HG03135 (cell line): ENCODE measurements around the gene ASIC3.
"Not testable (repeated sequence)": the region's sequence is repeated elsewhere in the genome, so short reads cannot be mapped to it uniquely, and the experiment has no call there.

ENCODE experiments used
- ATAC-seq: cut with Tn5 transposase; IDR thresholded peaks from one replicate; pipeline ENCODE4 v1.9.1; 2021; ENCODE audit warnings: mild to moderate bottlenecking, moderate library complexity; ENCODE audit not compliant: unreplicated experiment

The ASIC3 gene

GRCh38 chr7:151032936-151033863, 15.1 kb upstream of the ASIC3 start:
- ATAC-seq = no peak

- ATAC-seq = no peak
These were observed 14.5 kb upstream of the ASIC3 start for GRCh38 chr7:151033864-151034249.

- no peak for ATAC-seq
These were observed 13.9 kb upstream of the ASIC3 start for GRCh38 chr7:151034312-151035025.

GRCh38 chr7:151035026-151035717, 13.2 kb upstream of the ASIC3 start:
- ATAC-seq = no peak

DNA sequence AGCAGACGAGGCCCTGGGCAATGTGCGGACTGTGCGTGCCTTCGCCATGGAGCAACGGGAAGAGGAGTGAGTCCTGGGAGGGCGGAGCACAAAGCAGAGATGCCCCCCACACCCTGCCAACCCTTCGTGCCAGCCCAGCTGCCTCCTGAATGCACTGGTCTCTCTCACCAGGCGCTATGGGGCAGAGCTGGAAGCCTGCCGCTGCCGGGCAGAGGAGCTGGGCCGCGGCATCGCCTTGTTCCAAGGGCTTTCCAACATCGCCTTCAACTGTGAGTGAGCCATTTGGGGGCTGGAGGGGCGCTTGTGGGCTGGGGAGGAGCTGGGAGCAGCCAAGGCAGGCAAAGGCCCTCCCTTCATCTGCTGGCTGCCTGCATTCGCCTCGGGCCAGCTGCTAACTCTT, 12.4 kb upstream of the ASIC3 start:
- no peak for ATAC-seq

DNA sequence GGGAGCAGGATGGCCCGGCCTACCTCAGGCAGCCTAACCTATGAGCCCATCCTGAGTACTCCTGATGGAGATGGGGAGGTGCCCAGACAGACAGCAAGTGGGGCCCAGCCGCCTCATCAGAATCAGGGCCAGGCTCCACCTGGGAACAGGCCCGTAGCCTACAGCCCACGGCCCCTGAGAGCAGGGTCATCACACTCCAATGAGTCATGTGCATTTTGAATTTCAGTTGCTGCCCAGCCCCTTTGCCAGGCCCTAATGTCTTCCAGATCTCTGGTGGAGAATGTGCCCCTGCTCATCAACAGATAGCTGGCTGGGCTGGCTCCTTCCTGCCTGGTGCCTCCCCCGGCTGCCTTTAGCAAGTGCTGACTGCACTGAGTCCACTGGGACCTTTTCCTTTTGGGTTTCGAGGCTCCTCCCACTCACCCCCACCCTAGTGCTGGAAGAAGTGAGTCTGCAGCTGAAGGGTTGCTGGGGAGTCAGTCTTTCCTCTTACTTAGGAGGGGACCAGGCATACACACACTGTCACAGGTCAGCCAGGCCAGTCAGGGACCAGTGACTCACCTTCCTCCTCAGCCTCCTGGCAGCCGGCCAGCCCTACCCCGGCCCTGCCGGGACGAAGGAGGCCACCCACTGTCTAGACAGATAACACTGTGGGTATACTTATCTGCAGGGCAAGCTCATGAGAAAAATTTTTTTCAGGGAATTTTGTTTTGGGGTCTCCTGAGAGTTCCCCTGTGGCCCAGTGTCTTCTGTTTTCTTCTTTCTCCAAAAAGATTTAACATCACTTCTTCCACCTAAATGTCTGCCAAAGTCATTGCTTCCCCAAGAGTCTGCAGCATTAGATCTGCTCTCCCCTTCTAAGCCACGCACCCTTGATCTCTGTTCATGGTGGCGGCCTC, 9.1 kb upstream of the ASIC3 start:
- no peak for ATAC-seq

- no peak for ATAC-seq
These were observed 8.3 kb upstream of the ASIC3 start for GRCh38 chr7:151039850-151040548.

DNA sequence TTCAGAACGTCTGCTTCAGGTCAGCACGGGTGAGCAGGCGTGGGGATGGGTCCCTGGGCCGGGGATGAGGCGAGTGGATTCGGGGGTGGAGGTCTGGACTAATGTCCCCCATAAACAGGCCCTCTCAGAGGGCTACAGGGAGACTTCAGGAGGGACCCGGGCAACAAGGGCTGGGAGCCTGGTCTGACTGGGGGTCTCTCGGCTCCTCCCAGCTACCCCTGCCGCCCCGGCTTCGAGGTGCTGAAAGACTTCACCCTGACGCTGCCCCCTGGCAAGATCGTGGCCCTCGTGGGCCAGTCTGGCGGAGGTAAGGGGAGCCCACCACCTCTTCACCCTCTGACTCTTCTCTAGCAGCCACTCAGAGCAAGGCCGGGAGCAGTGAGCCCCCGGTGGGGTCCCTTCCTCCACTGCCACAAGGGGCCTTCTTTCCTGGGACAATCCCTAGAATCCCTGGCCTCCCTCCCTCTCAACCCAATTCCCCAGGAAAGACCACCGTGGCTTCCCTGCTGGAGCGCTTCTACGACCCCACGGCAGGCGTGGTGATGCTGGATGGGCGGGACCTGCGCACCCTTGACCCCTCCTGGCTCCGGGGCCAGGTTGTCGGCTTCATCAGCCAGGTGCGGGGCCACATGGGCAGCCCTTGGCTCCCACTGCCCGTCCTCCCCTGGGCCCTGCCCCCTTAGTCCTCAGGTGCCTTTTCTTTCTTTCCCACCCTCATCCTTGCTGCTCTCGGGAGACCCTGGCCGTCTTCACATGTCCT, 7.5 kb upstream of the ASIC3 start:
- no peak for ATAC-seq

DNA sequence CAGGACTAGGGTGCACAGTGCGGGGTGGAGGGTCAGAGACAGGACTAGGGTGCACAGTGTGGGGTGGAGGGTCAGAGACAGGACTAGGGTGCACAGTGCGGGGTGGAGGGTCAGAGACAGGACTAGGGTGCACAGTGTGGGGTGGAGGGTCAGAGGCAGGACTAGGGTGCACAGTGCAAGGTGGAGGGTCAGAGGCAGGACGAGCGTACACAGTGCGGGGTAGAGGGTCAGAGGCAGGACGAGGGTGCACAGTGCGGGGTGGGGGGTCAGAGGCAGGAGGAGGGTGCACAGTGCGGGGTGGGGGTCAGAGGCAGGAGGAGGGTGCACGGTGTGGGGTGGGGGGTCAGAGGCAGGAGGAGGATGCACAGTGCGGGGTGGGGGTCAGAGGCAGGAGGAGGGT, 4.9 kb upstream of the ASIC3 start:
- not testable (repeated sequence) for ATAC-seq

- ATAC-seq = no peak
These were observed 4.4 kb upstream of the ASIC3 start for GRCh38 chr7:151043959-151044358.

DNA sequence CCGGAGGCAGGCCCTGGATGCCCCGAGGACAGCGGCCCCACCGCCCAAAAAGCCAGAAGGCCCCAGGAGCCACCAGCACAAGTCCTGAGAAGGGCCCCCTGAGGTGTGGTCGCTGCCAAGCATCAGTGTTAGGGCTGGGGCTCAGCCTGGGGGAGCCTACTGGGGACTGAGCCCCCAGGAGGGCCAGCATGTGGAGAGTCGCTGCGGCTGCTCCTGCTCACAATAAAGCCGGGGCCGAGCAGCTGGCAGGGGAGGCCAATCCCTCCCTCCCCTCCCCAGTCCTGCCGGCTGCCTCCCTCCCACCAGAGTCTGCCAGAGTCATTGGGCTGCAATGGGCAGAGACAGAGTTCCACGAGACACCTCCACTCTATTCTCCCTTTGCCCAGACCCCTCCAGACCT, 3.1 kb upstream of the ASIC3 start:
- ATAC-seq = no peak

GRCh38 chr7:151045967-151046366, 2.4 kb upstream of the ASIC3 start:
- no peak for ATAC-seq

DNA sequence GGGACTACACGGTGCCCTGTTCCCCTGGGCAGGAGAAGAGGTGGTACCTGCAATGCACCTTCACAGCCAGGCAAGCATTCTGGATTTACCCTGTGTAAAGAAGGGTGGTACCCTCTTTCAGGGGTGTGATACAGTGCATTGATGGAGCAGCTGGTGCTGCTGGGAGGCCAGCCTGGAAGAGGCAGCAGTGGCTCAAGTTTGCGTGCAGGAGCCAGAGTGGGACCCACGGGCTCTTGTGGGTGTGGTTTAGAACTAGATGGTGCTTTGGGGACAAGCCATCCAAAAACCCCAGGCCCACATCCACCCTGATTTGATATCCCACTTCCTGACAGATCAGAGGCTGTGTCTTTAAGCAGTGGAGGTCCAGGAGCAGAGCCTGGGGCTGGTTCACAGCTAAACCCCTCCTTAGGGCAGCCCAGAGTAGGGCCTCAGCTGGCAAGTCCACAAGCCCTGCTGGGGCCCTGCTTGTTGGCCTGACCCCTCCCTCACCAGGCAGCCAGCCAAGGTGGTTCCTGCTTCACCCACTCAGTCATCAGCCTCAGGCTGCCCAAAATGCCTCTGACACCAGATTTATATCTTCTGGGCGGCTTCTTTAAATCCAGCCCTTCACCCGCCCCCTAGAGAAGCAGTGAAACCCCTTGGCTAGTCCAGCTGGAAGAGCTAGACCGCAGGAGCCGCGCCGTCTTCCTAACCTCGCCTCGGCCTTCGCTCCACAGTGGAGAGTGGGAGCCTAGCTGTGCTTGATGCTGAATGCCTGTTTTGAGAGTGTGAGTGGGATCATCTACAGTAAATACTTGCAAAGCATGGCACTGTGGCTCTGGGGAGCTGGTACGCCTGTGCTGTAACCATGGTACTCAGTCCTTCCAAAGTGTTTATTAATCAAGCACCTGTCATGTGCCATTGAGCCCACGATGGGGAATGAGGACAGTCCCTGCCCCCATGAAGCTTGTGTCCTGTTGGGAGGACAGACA, 1.4 kb upstream of the ASIC3 start:
- ATAC-seq = no peak

GRCh38 chr7:151048911-151049463, 656 bp downstream of the ASIC3 start:
- ATAC-seq = no peak

- ATAC-seq = no peak
These were observed 2.8 kb downstream of the ASIC3 start for GRCh38 chr7:151051108-151051507.

- no peak for ATAC-seq
These were observed 4.8 kb downstream of the ASIC3 start for GRCh38 chr7:151053096-151053495.

GRCh38 chr7:151053751-151054150, 5.4 kb downstream of the ASIC3 start:
- no peak for ATAC-seq

- ATAC-seq = no peak
These were observed 7.9 kb downstream of the ASIC3 start for GRCh38 chr7:151056283-151056665.
